ENCODE data around the gene UPF2. TPM values are rescaled to one million over a fixed set of nuclear protein-coding genes. Genes with fewer than 3 reads are reported as not detected.

UPF2 gene
- total and polyA plus RNA-seq, 2 of the 4 experiments (the other 2 are of a cell fraction), result 9.2 to 14.3 TPM

DNA sequence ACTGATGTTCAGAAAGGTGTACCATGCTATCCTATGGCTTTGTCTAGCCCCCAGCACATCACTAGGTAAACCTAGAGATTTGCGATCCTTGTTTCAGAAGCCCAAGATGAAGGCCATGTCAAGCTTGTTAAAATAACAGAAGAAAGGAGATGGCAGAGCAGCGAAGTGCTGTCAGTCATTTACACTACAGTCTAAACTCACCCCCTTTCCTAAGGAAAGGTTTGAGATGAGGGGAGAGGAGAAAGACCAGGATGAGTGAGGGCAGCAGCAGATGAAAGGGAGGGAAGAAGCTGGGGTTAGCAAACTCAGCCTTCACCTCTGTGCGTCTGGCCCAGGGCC, 144.6 kb downstream of the UPF2 start:
- Histone ChIP-seq H3K14ac (replicated peaks; ENCODE audit: low read depth, low read length) (0 out of 2 replicates have a peak overlapping the region, but pooled peaks have one; percentile 35), H3K4ac (ENCODE audit: low read depth, low read length) (no peak overlapping the region), H2BK120ac (ENCODE audit: low read depth, low read length) (no peak overlapping the region; the same call in 1 of the 2 replicates), H2BK15ac (ENCODE audit: low read depth, low read length) (no peak overlapping the region; the same call in 1 of the 3 replicates), H2BK20ac (ENCODE audit: low read depth, low read length) (no peak overlapping the region), H3K4me1 (ENCODE audit: control insufficient read depth, insufficient read depth, low read length) (peaks cover 3% of the 10 kb centered on the region; the same call in 1 of the 2 replicates), H3K18ac (ENCODE audit: low read depth, low read length) (no peak overlapping the region), H3K27me3 (ENCODE audit: control insufficient read depth, insufficient read depth, low read length) (no peaks in the 10 kb centered on the region; the same call in 1 of the 2 replicates), H4K91ac (ENCODE audit: insufficient read depth, low read depth, low read length) (peak overlapping the region; percentile 56; the same call in 1 of the 2 replicates), H3K79me1 (ENCODE audit: low read depth in 1 of 2, low read length in 2 of 2) (no peaks in the 10 kb centered on the region), H2AK5ac (ENCODE audit: low read depth, low read length) (peak overlapping the region; percentile 39; the same call in 1 of the 2 replicates), H3K4me3 (ENCODE audit: insufficient read depth, low read depth, low read length) (no peak overlapping the region), H3K36me3 (ENCODE audit: control insufficient read depth, insufficient read depth, low read length) (no peaks in the 10 kb centered on the region), H3K4me2 (ENCODE audit: low read depth, low read length) (no peak overlapping the region), H3K9me3 (ENCODE audit: control insufficient read depth, insufficient read depth, low read length) (no peaks in the 10 kb centered on the region), H3K27ac (ENCODE audit: insufficient read depth, low read length) (no peak overlapping the region), H3K9ac (ENCODE audit: low read depth, low read length) (no peak overlapping the region), H4K8ac (ENCODE audit: low read depth in 2 of 2, low read length in 2 of 2) (0 out of 4 replicates have a peak overlapping the region, but pooled peaks of 1 of the 2 experiments have one; percentile 9), H4K5ac (ENCODE audit: low read depth, low read length) (no peak overlapping the region), H3K9me1 (ENCODE audit: insufficient read depth, low read length) (peaks cover 10% of the 10 kb centered on the region; the same call in 1 of the 2 replicates), H3K56ac (ENCODE audit: extremely low read depth, insufficient read depth, low read length) (no peak overlapping the region), H3K23ac (ENCODE audit: low read depth, low read length) (no peak overlapping the region), H2AK9ac (replicated peaks; ENCODE audit: low read depth, low read length, poor library complexity) (peak overlapping the region; percentile 70), H2AFZ (replicated peaks; ENCODE audit: low read length, poor library complexity) (peak overlapping the region; percentile 75), H2BK5ac (ENCODE audit: low read depth, low read length, poor library complexity, severe bottlenecking) (no peak overlapping the region), H4K20me1 (ENCODE audit: insufficient read depth, low read length) (no peaks in the 10 kb centered on the region)
- ChIA-PET CTCF (interaction anchor here (1.3 kb wide), 1 partner anchor 9 kb away, joined by 3 read pairs; no protein-coding TSS in a partner anchor), POLR2A (ENCODE audit: unreplicated experiment) (no interaction called here)
- no CpG with 5 or more reads among the region's 3 CpGs for WGBS, 2 experiments (ENCODE audit: extremely low coverage in 2 of 2, insufficient read length in 1 of 2)
- intact Hi-C loops (cut with micrococcal nuclease), result no loop called here
- DNase-seq (no peak), ATAC-seq (ENCODE audit: low read depth) (no peak; the same call in 1 of the 2 replicates)
- BruUV-seq (replicated peaks), result no TSS peak
- dilution Hi-C loops (cut with HindIII; ENCODE audit: low sequenced_read_pairs, unreplicated experiment), result no loop called here
- TF ChIP-seq CHD1 (IDR thresholded peaks at IDR 0.05; ENCODE audit: low read depth, low read length) (no peak), NFE2L2 (IDR thresholded peaks at IDR 0.05; ENCODE audit: low read depth, low read length) (no peak), BHLHE40 (IDR thresholded peaks at IDR 0.05; ENCODE audit: low read depth, low read length) (no peak), MAZ (IDR thresholded peaks at IDR 0.05; ENCODE audit: borderline replicate concordance, low read depth, low read length) (no peak), RAD21 (IDR thresholded peaks at IDR 0.05; ENCODE audit: low read length) (no peak), FOS (IDR thresholded peaks at IDR 0.05; ENCODE audit: low read depth, low read length) (no peak), POLR2A (IDR thresholded peaks at IDR 0.05; ENCODE audit: low read depth, low read length) (no peak), RFX5 (IDR thresholded peaks at IDR 0.05; ENCODE audit: low read depth, low read length) (no peak), MAFK (IDR thresholded peaks at IDR 0.05; ENCODE audit: low read depth, low read length) (no peak), SMC3 (IDR thresholded peaks at IDR 0.05; ENCODE audit: low read depth, low read length) (no peak), CEBPB (IDR thresholded peaks at IDR 0.05; ENCODE audit: low read depth, low read length) (no peak)
- TF ChIP-seq, protein P1, sequence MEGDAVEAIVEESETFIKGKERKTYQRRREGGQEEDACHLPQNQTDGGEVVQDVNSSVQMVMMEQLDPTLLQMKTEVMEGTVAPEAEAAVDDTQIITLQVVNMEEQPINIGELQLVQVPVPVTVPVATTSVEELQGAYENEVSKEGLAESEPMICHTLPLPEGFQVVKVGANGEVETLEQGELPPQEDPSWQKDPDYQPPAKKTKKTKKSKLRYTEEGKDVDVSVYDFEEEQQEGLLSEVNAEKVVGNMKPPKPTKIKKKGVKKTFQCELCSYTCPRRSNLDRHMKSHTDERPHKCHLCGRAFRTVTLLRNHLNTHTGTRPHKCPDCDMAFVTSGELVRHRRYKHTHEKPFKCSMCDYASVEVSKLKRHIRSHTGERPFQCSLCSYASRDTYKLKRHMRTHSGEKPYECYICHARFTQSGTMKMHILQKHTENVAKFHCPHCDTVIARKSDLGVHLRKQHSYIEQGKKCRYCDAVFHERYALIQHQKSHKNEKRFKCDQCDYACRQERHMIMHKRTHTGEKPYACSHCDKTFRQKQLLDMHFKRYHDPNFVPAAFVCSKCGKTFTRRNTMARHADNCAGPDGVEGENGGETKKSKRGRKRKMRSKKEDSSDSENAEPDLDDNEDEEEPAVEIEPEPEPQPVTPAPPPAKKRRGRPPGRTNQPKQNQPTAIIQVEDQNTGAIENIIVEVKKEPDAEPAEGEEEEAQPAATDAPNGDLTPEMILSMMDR (conservative IDR thresholded peaks at IDR 0.05; ENCODE audit: low read depth, low read length), result no peak
- in situ Hi-C loops (cut with MboI; ENCODE audit: low sequenced_read_pairs), result no loop called here
